ENCODE results near the gene IER3IP1. TPM values are rescaled to one million over a fixed set of nuclear protein-coding genes. Genes with fewer than 3 reads are reported as not detected.

Gene IER3IP1
- total RNA-seq, 1 experiment from 2014 or later, result 29.6 TPM

Other genes starting within 250 kb of the IER3IP1 start
- gene ELOA2, start 140.7 kb downstream of the IER3IP1 start, total RNA-seq (2014; rRNA removed), result not detected in 2 replicates
- gene HDHD2, start 25.9 kb downstream of the IER3IP1 start, total RNA-seq (2014; rRNA removed), result 21.5 and 23.3 TPM in 2 replicates
- gene SKOR2, start 75.3 kb upstream of the IER3IP1 start, total RNA-seq (2014; rRNA removed), result not detected in 2 replicates